B cell (primary cell): ENCODE results near the gene MEX3B.

Experiments
- CTCF ChIP-seq: fragments of 200-600 bp; IDR thresholded peaks from one replicate; pipeline ENCODE4 v1.8.0; 2022; ENCODE audit warnings: antibody characterized with exemption, mild to moderate bottlenecking
- EZH2 ChIP-seq: IDR thresholded peaks from 2 replicates; pipeline ENCODE4 v1.6.1; 2012; ENCODE audit warnings: borderline replicate concordance, low read depth, mild to moderate bottlenecking, moderate library complexity, low read length; ENCODE audit not compliant: insufficient read depth, poor library complexity, severe bottlenecking

GRCh38 chr15:82064824-82065223 lies 19.0 kb upstream of the MEX3B start:
- TF ChIP-seq CTCF (no peak), EZH2 (no peak)
